Activated CD8-positive, alpha-beta memory T cell treated with anti-CD3 and anti-CD28 coated beads, Interleukin-2, amount 50 U/mL, for 24 hours (primary cell): Measurements from ENCODE around the gene UVRAG.

ENCODE experiments used
- DNase-seq: peaks from one replicate; pipeline ENCODE4 v3.0.0-alpha.2; 2020; ENCODE audit errors: extremely low read depth

Gene UVRAG

DNA sequence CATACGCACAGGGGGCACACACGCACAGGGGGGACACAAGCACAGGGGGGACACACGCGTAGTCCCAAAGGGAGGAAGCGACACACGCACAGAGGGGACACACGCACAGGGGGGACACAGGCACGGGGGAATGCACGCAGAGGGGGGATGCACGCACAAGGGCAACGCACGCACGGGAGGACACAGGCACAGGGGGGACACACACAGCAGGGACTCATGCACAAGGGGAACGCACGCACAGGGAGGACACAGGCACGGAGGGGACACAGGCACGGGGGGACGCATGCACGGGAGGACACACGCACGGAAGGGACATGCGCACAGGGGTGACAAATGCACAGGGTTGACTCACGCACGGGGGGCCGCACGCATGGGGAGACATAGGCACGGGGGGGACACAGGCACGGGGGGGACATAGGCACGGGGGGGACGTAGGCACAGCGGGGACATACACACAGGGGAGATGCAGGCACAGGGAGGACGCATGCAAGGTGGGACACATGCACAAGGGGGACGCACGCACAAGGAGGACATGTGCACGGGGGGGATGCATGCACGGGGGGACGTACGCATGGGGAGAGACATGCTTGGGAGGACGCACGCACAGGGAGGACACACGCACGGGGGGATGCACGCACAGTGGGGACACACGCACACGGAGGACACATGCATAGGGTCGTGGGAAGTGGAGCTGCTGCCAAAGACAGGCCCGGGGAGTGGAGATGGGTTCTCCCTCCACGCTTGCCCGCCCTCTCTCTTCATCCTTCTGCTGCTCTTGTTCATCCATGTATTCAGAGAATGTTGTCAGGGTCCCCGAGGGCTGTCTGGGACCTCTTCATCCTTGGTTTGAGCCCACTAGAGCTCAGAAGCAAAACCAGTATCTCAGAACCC is 350.1 kb downstream of the UVRAG start:
- no peak for DNase-seq

DNA sequence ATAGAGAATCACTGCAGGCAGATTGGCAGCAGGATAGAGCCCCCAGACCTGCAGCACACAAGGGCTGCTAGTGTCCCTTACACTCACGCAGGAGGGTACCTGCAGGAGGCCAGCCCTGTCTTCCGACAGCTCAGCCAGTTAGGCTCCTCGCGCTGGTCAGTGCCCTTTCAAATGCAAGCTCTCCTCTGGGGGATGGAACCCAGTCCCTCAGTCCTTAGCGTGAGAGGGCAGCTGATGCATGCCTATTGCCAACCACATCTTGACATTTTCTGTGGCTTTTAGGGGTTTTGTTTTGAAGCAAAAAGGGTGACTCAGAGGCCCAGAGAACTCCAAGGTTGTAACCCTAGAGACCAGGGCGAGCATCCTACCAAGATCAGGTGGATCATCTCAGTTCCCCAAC is 351.3 kb downstream of the UVRAG start:
- DNase-seq: no peak

DNA sequence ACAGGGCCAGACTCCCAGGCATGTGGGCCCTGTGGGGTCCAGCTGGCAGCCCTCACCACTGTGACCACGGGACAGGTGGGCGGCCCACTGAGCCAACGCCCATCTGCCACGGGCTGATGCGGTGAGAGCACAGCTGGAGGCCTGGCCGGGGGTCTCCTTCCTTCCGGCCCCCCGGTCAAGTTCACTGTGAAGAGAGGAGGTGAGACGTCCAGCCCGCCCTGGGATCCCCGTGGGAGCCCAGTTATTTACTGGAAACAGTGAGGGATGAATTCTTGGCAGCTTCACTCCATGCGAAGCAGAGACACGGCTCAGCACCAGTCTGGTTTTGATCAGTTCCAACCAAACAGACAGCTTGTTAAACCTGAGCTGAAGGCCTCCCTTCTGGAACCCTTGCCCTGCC is 352.6 kb downstream of the UVRAG start:
- DNase-seq: no peak

DNA sequence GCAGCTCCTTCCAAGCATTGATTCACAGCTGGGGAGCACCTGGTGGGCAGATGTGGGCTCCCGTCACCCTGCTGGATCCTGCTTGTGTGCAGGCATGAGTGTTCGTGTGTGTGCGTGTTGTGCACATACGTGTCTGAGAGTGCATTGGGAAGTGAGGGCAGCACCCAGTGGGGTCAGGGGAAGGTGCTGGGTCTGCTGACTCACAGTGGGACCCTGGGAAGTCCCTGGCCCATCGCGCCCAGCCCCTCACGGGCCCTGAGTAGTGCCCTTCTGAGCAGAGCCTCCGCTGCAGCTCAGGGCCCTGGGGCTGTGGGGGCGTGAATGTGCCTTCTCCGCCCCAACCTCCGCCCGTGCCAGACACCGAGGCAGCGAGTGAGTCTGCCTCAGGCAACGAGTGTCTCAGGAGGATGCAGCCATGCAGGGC is 354.5 kb downstream of the UVRAG start:
- no peak for DNase-seq

DNA sequence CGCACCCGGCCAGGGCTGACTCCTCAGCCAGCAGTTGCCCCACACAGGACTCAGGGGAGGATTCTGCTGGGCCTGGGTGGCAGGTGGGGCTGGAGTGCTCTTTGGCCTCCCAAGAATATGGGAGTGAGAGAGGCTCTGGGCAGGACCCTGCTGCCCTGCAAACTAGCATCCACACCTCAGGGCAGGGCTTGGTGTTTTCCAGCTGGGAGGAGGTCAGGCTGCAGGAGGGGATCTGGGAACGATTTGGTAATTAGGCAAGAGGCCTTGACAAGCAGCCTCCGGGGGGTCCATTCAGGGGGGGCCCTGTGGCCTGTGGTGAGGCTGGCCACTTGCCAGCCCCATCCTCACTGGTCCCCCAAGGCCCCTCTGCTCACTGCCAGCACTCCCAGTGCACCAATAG is 355.5 kb downstream of the UVRAG start:
- no peak for DNase-seq

DNA sequence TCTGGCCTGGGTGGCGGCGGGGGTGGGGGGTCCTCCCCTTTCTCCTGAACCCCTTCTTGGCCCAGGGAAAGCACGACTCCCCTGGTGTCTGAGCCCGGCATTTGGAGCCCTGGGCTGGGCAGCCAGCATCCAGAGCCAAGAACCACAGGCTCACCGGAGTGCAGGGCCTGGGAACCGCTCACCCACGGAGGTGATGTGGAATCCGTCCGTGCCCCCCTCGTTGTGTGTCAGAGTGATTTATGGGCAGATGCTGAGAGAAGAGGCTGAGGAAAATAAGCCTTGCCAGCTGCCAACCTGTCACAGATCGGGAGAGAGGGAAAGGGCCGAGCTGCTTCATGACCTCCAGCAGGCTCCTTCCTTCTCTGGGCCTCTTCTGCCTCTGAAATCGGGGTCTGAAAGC is 357.6 kb downstream of the UVRAG start:
- DNase-seq: no peak

DNA sequence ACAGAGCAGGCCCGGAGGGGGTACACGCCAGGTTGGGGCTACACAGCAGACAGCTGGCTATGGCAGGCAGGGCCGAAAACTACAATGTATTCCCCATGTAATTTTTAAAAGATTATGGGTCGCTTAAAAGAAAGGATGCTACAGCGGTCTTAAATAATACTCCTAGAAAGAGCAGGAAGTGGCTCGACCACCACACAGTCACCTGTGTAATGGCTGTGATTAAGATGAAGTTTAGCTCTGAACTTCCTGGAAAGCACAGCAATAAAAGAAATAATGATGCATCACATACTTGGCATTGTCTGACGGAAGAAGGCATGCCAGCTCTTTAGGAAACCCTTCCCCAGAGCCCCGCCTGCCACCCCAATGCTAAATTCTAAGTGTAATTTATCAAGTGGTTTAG is 358.7 kb downstream of the UVRAG start:
- no peak for DNase-seq

DNA sequence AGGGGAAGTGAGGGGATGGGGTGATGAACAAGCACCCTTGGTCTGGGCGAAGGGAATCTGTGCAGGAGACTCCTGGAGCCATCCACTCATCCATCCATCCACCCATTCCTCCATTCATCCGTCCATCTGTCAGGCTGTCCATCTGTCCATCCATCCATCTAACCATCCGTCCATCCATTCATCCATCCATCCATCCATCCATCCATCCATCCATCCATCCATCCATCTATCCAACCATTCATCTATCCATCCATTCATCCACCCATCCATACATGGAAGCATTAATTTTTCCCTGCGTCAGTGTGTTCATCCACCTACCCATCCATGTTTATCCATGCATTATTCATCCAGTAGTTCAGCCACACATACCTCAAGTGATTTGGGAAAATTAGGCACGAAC is 359.3 kb downstream of the UVRAG start:
- no peak for DNase-seq

DNA sequence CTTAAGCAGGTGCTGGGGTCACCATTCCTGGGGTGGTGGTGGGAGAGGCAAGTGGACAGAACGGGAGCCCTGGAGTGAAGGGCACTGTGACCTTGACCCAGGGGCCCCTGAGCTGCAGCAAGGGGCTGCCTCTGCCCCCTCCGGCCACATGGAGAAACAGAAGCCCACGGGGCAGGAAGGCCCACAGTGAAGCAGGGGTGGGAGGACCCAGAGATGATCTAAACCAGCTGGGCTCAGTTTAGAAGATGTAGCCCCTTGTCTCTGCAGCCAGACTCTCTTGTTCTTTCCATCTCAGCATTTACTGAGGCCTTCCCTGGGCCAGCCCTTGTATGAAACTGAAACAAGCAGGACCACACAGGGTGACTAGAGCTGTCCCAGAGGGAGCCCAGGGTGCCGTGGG is 360.8 kb downstream of the UVRAG start:
- no peak for DNase-seq

DNA sequence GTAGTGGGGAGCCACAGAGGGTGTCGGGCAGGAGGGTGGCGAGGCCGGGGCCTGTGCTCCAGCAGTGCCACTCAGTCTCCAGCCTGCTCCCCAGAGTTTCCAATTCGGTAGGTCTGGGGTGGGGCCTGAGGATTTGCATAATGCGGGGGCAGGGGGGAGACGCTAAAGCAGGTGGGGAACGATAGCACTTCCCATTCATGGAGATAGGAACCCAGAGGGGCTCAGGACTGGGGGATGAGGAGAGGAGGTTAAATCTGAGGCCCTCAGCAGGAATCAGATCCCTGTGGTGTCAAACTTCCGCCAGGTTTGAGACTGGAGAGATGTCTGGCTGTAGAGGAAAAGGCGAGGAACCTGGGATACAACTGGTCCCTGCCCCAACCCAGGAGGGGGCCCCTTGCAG is 361.5 kb downstream of the UVRAG start:
- no peak for DNase-seq

DNA sequence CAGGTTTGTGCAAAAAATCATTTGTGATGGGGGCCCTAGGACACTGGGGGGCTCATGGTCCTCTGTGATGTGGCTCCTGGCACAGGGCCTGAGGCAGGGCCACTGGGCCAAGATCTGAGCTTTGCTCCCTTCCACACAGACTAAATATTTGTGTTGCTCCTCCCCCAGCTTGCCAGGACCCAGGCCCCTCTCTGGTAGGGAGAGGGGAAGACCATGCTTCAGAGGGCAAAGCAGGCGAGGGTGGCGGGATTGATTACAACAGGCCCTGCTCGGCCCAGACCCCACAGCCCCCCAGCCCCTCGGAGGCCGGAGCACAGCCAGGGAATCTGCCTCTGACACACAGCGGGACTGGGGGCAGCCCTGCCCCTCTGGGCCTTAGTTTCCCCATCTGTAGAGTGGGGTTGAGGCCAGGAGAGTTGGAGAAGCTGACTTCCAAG is 362.3 kb downstream of the UVRAG start:
- DNase-seq: no peak

DNA sequence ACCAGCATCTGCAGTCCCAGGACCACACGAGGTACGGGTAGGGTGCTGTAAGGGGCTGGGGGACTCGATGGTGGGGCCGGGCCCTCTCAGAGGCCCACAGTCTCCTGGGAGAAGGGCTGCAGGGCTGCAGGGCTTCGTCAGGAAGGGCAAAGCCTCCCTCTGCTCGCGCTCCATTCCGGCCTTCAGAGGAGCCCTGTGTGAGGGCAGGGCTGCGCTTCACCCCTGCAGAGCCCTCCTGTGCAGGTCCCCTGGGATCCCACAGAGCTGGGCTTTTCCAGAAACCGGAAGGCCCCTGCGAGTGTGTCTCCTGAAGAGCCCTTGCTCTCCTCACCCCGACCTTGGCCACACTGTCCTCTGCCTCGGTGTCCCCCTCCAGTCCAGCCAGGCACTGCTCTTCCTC is 364.1 kb downstream of the UVRAG start:
- DNase-seq: no peak

DNA sequence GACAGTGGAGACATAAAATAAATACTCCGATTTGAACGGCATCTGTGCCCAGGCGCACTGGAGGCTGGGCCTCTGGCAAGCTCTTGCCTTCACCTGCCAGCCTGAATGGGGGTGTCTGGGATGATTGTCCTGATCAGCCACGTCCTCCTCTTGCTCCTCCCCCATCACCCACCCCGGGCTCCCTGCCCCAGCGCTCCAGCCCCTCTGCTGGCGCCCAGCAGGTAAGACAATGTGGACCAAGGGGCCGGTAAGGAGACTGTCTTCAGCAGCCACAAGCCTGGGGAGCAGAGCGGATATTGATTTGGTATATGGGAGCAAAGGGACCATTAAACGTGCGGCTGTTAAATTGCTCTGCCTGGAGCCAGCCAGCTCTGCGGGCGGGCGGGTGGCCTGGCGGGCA is 366.4 kb downstream of the UVRAG start:
- no peak for DNase-seq

DNA sequence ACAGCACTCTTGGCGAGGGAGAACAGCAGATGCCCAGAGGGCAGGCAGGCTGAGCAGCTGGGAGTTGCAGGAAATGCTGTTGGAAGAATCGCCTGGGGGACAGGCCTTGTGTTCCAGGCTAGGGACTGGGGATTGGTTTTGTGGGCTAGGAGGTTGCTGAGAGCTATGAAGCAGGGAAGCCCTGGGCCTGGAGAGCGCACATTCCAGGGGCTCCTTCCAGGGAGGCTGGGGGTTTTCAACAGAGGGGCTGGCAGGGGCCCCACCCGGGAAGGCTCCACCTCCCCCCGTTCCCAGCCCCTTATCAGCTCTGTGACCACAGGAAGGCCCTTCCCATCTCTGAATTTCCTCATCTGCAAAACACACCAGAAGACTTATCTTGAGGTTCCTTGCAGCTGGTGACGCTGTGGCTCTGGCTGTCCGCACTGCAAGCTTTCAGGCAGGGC is 369.6 kb downstream of the UVRAG start:
- DNase-seq: no peak

DNA sequence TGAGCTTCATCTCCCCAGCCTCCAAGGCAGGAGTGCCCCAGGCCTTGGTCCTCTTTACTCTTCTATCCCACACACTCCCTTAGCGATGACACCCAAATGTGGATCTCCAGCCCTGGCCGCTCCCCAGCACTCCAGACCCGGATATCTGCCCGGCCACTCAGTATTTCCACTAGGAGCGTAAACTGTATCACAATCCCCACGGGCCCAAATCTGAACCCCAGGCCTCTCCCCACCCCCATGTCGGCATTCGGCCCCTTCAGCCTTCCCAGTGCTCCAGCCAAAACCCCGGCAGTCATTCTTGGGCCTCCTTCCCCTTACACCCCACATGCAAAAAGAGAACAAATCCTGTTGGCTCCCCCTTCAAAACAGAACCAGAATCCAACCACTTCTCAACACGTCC is 370.5 kb downstream of the UVRAG start:
- DNase-seq: no peak

DNA sequence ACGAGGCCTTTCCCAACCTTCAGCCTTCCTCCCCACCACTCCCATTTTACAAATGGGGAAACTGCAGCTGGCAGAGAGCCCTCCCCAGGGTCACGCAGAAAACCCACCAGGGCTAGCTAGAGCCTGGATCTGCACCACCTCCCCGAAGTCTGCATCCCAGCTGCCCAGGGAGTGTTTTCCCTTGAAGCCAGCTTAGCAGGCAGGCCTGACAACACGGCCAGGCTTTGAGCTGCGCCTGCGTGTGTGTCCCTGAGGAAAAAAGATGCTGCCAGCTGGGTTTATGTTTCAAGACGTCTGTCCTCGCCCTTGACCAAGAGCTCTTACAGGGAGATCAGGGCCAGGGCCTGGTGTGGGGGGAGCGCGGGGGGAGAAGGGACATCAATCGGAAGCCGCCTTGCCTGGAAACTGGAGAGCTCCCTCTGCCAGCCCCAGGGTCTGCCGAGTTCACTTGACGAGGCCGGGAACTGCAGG is 371.0 kb downstream of the UVRAG start:
- DNase-seq: no peak

DNA sequence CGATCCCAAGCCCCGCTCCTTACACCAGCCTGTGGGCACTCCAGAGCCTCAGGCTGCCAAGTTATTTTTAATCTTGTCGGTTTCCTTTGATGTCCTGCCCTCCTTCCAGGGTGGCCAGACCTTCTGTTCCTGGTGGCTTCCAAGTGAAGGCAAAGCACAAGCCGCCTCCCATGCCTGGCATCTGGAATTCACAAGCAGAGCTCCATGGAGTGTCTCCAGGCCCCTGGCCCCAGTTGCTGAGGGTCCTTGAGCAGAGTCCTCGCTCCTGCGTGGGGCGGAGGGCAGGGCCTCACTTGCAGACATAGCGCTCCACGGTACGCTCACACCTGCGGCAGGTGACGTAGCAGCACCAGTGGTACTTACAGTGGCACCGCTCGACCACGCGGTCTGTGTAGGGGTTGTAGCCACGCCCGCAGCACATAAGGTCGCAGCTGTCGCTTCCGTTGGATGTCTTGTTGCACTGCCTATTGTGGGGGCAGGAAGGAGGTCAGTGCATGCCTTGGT is 371.8 kb downstream of the UVRAG start:
- DNase-seq: no peak

DNA sequence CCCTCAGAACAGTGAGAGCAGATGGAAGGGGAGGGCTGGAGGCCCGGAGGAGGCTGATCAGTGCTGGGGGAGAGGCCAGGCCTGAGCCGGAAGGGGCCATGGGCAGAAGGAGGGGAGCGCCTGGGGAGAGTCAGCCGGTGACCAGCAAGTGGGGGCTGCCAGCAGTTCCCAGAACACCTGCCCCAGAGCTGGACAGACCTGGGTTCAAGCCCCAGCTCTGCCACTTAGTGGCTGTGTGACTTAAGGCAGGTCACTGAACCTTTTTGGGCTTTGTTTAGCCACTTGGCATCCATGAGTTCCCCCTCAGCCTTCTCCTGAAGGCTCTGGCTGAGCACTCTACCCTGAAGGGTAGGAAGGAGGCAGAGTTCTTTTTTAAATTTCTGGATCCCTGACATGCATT is 373.9 kb downstream of the UVRAG start:
- DNase-seq: no peak

DNA sequence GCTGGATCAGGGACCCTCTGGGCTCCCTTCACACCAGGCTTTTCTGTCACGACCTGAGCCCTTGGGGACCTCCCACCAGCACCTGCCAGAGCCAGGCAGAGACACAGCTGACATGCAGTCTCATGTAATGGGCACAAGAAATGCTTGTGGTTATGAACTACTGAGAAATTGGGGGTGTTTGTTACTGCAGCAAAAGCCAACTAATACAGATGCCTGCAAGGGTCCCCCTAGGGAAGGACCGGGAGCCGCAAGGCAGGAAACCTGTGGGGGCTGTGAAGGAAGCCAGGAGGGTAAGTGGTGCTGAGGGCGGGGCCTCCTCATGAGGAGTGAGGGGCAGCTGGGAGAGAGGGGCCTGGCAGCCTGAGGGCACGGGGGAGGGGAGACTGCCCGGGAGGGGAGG is 374.7 kb downstream of the UVRAG start:
- DNase-seq: no peak

DNA sequence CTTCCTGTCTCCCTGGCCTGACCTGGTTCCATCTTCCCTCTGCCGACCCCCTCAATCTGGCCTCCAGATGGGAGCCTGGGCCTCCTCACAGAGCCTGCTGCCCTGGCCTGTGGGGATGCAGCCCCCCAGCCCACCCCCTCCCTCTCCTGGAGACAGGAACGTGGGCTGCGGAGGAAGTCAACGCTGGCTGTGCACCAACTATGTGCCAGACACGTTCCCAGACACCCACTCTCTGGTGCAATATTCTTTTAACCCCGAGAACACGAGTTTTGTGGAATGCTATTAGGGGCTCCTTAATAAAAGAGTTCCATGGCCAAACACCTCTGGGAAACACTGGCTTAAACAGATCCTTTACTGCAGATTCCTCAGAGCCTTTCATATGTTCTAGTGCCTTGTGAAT is 375.4 kb downstream of the UVRAG start:
- no peak for DNase-seq
